GM21447 (cell line): ENCODE measurements around the gene LRRC40.
"Not testable (repeated sequence)": the region's sequence is repeated elsewhere in the genome, so short reads cannot be mapped to it uniquely, and the experiment has no call there.

ENCODE experiments used
- ATAC-seq: cut with Tn5 transposase; IDR thresholded peaks from one replicate; pipeline ENCODE4 v1.9.1; 2021; ENCODE audit not compliant: unreplicated experiment

Gene LRRC40

GRCh38 chr1:70205434-70206118 lies at the start of gene LRRC40:
TSS of gene LRRC40 (minus strand) at chr1:70205579. CDS start at chr1:70205540, 39 bp downstream.
- peak; percentile 87 for ATAC-seq

- ATAC-seq: no peak
These were observed 43.4 kb upstream of the LRRC40 start for GRCh38 chr1:70248729-70249128.

GRCh38 chr1:70247768-70248167 lies 42.4 kb upstream of the LRRC40 start:
- ATAC-seq: no peak

GRCh38 chr1:70247122-70247521 lies 41.7 kb upstream of the LRRC40 start:
- ATAC-seq: no peak

- no peak for ATAC-seq
These were observed 34.6 kb upstream of the LRRC40 start for GRCh38 chr1:70239940-70240339.

- ATAC-seq: no peak
These were observed 29.4 kb upstream of the LRRC40 start for GRCh38 chr1:70234733-70235132.

- no peak for ATAC-seq
These were observed 26.1 kb upstream of the LRRC40 start for GRCh38 chr1:70231475-70231874.

GRCh38 chr1:70228670-70229069 lies 23.3 kb upstream of the LRRC40 start:
- ATAC-seq: no peak

GRCh38 chr1:70227439-70227838 lies 22.1 kb upstream of the LRRC40 start:
- ATAC-seq: peak; percentile 54

GRCh38 chr1:70224954-70225353 lies 19.6 kb upstream of the LRRC40 start:
- ATAC-seq: no peak

- no peak for ATAC-seq
These were observed 17.4 kb upstream of the LRRC40 start for GRCh38 chr1:70222716-70223235.

GRCh38 chr1:70221238-70222121 lies 16.1 kb upstream of the LRRC40 start, which contains the start of gene SRSF11:
TSS of gene SRSF11 (plus strand) at chr1:70221380. CDS start at chr1:70221637, 257 bp downstream.
- ATAC-seq: peak; percentile 93

GRCh38 chr1:70220517-70221237 lies 15.3 kb upstream of the LRRC40 start:
- no peak for ATAC-seq

- no peak for ATAC-seq
These were observed 14.6 kb upstream of the LRRC40 start for GRCh38 chr1:70220015-70220414.

GRCh38 chr1:70211541-70211940 lies 6.2 kb upstream of the LRRC40 start:
- no peak for ATAC-seq

GRCh38 chr1:70210820-70211219 lies 5.4 kb upstream of the LRRC40 start:
- no peak for ATAC-seq

- ATAC-seq: no peak
These were observed 2.9 kb upstream of the LRRC40 start for GRCh38 chr1:70208292-70208691.

- ATAC-seq: no peak
These were observed 2.1 kb upstream of the LRRC40 start for GRCh38 chr1:70207492-70207891.

GRCh38 chr1:70206833-70207232 lies 1.5 kb upstream of the LRRC40 start:
- not testable (repeated sequence) for ATAC-seq

- peak; percentile 10 for ATAC-seq
These were observed 327 bp downstream of the LRRC40 start for GRCh38 chr1:70205071-70205433.

GRCh38 chr1:70204600-70204999 lies 779 bp downstream of the LRRC40 start:
- ATAC-seq: no peak
